Endothelial cell of umbilical vein (primary cell): ENCODE data around the gene PCSK6. TPM values are rescaled to one million over a fixed set of nuclear protein-coding genes. Genes with fewer than 3 reads are reported as not detected.

Source experiments
- BruUV-seq: library from RNA; stranded (reverse); fragments of 400-500 nt; replicated peaks from 2 replicates; lab custom pipeline; 2021; lab: Mats Ljungman, UMichigan
- CTCF ChIA-PET: fragments of 300-600, 350-600 bp; sonication (Branson Sonifier 250); formaldehyde crosslinking; loops from one replicate; lab custom pipeline; 2021; ENCODE audit warnings: antibody characterized with exemption, inconsistent platforms; lab: Charles Lee
- POLR2A ChIA-PET: fragments of 300-600, 350-600 bp; sonication (Branson Sonifier 250); formaldehyde crosslinking; loops from one replicate; lab custom pipeline; 2021; ENCODE audit warnings: antibody characterized with exemption, inconsistent platforms; lab: Charles Lee
- DNase-seq: peaks from one replicate; pipeline ENCODE4 v3.0.0-alpha.2; 2011; ENCODE audit warnings: low read depth, low spot score
- FAIRE-seq: peaks from 2 replicates; lab custom pipeline; 2011; peaks lifted over from hg19 to GRCh38; lab: Jason Lieb, UNC
- H2AFZ ChIP-seq: 2 replicates; pipeline ENCODE4 v1.6.0; 2012; ENCODE audit warnings: low read depth, low read length, control low read depth, inconsistent platforms
- H3K27ac ChIP-seq: 2 replicates; pipeline ENCODE4 v1.5.1; 2011; ENCODE audit warnings: low read depth, mild to moderate bottlenecking, control low read depth, low read length, moderate library complexity; ENCODE audit not compliant: insufficient read depth
- H3K27me3 ChIP-seq, 2 experiments: 2 replicates each; pipeline versions ENCODE4 v1.6.0 to v1.6.1; 2011; ENCODE audit warnings: low read length in 2 of 2, mixed read lengths in 1 of 2; ENCODE audit not compliant: control insufficient read depth in 2 of 2, insufficient read depth in 2 of 2
- H3K36me3 ChIP-seq, 2 experiments: 2 replicates in 1 of 2; 3 replicates in 1 of 2; pipeline ENCODE4 v1.5.1; 2011; ENCODE audit warnings: low read length in 2 of 2, mild to moderate bottlenecking in 1 of 2, moderate library complexity in 1 of 2; ENCODE audit not compliant: control insufficient read depth in 2 of 2, insufficient read depth in 2 of 2; ENCODE audit errors: extremely low read depth in 1 of 2
- H3K4me1 ChIP-seq: 3 replicates; pipeline ENCODE4 v1.5.1; 2011; ENCODE audit warnings: mild to moderate bottlenecking, low read length; ENCODE audit not compliant: control insufficient read depth, insufficient read depth; ENCODE audit errors: extremely low read depth
- H3K4me2 ChIP-seq: 2 replicates; pipeline ENCODE4 v1.6.1; 2011; ENCODE audit warnings: low read length, control low read depth, mixed read lengths; ENCODE audit not compliant: insufficient read depth
- H3K4me3 ChIP-seq, 3 experiments: fragments of 200-600 bp in 1 of 3; sonication (generic), shearing (Covaris generic) in 1 of 3; replicated peaks in 1 of 3; 2 replicates each; pipeline ENCODE4 v1.5.1; 2011 to 2016; ENCODE audit warnings: control low read depth in 3 of 3, low read length in 3 of 3, mild to moderate bottlenecking in 2 of 3, inconsistent platforms in 1 of 3, low read depth in 1 of 3, moderate library complexity in 1 of 3; ENCODE audit not compliant: insufficient read depth in 1 of 3
- H3K79me2 ChIP-seq: 2 replicates; pipeline ENCODE4 v1.6.0; 2012; ENCODE audit warnings: low read length, inconsistent platforms; ENCODE audit not compliant: control insufficient read depth, insufficient read depth
- H3K9ac ChIP-seq: replicated peaks from 2 replicates; pipeline ENCODE3; 2011; ENCODE audit warnings: low read length, control low read depth; ENCODE audit not compliant: insufficient read depth; ENCODE audit errors: extremely low read depth
- H3K9me1 ChIP-seq: replicated peaks from 3 replicates; pipeline ENCODE4 v1.6.0; 2011; ENCODE audit warnings: mild to moderate bottlenecking, low read length; ENCODE audit not compliant: control insufficient read depth, insufficient read depth; ENCODE audit errors: extremely low read depth
- H3K9me3 ChIP-seq: replicated peaks from 2 replicates; pipeline ENCODE4 v1.5.1; 2012; ENCODE audit warnings: low read length, inconsistent platforms; ENCODE audit not compliant: control insufficient read depth, insufficient read depth
- H4K20me1 ChIP-seq: replicated peaks from 2 replicates; pipeline ENCODE3; 2011; ENCODE audit warnings: mild to moderate bottlenecking, low read length; ENCODE audit not compliant: control insufficient read depth, insufficient read depth; ENCODE audit errors: extremely low read depth
- EZH2 ChIP-seq: IDR thresholded peaks from 2 replicates; pipeline ENCODE4 v1.6.1; 2012; ENCODE audit warnings: borderline replicate concordance, low read depth, mild to moderate bottlenecking, moderate library complexity, low read length, inconsistent platforms; ENCODE audit not compliant: severe bottlenecking
- FOS ChIP-seq: IDR thresholded peaks from 2 replicates; pipeline ENCODE4 v1.6.1; 2011; ENCODE audit warnings: mild to moderate bottlenecking, low read length, moderate library complexity, borderline replicate concordance; ENCODE audit not compliant: insufficient read depth
- GATA2 ChIP-seq: IDR thresholded peaks from 2 replicates; pipeline ENCODE4 v1.7.0; 2011; ENCODE audit warnings: low read depth, mild to moderate bottlenecking, moderate library complexity, mixed read lengths, low read length; ENCODE audit not compliant: insufficient read length, insufficient read depth
- JUN ChIP-seq: IDR thresholded peaks from 2 replicates; pipeline ENCODE4 v1.6.1; 2011; ENCODE audit warnings: borderline replicate concordance, low read depth; ENCODE audit not compliant: insufficient read length, insufficient read depth
- MYC ChIP-seq: IDR thresholded peaks from one replicate; pipeline ENCODE4 v1.6.1; 2011; ENCODE audit warnings: mild to moderate bottlenecking, low read depth, low read length
- POLR2A ChIP-seq: IDR thresholded peaks from 2 replicates; pipeline ENCODE4 v1.6.1; 2012; ENCODE audit warnings: low read depth, mild to moderate bottlenecking, control low read depth, low read length
- POLR2AphosphoS5 ChIP-seq: IDR thresholded peaks from 2 replicates; pipeline ENCODE4 v1.6.1; 2012; ENCODE audit warnings: low read depth, mild to moderate bottlenecking, control low read depth, low read length, moderate library complexity; ENCODE audit not compliant: insufficient read depth
- dilution Hi-C: fragments of 300-500 bp; cut with MboI; formaldehyde crosslinking; loops from one replicate; pipeline ENCODE4 v1.15.0; 2019; ENCODE audit warnings: low sequenced_read_pairs; ENCODE audit not compliant: extremely low pct_ligation_motif_present
- intact Hi-C: fragments of 100-400 bp; cut with micrococcal nuclease; formaldehyde crosslinking; loops from one replicate; pipeline ENCODE4 v1.10.0; 2022
- polyA plus RNA-seq, 4 experiments: library from polyadenylated mRNA; depleted of rRNA in 3 of 4; stranded (reverse) in 3 of 4; unstranded in 1 of 4; fragments of >200 nt; gene quantifications; 2 replicates each; pipeline versions ENCODE4 v1.2.1 to v1.2.3, GENCODE V29; 2011 to 2012; ENCODE audit warnings: missing spikeins in 1 of 4
- total RNA-seq: library from RNA; stranded (reverse); gene quantifications from 2 replicates; pipeline ENCODE4 v1.2.3, GENCODE V29; 2021
- TF ChIP-seq, protein P1 (sequence below): IDR thresholded peaks from 2 replicates; pipeline ENCODE4 v1.6.1; 2011; ENCODE audit not compliant: insufficient read depth, insufficient read length
- TF ChIP-seq, protein P2 (sequence below), 2 donors: IDR thresholded peaks; 1 replicate in 1 of 2; 2 replicates in 1 of 2; pipeline ENCODE4 v1.5.1; 2011; ENCODE audit warnings: low read length in 2 of 2, mild to moderate bottlenecking in 2 of 2, moderate library complexity in 2 of 2, control low read depth in 1 of 2, inconsistent platforms in 1 of 2, low read depth in 1 of 2; ENCODE audit not compliant: insufficient read depth in 1 of 2; ENCODE audit errors: extremely low read depth in 1 of 2

Gene PCSK6
- total and polyA plus RNA-seq, 2 donors (not counting 3 experiments of a cell fraction or from before 2014, with no cell fraction given), result 0.18 to 0.69 TPM

DNA sequence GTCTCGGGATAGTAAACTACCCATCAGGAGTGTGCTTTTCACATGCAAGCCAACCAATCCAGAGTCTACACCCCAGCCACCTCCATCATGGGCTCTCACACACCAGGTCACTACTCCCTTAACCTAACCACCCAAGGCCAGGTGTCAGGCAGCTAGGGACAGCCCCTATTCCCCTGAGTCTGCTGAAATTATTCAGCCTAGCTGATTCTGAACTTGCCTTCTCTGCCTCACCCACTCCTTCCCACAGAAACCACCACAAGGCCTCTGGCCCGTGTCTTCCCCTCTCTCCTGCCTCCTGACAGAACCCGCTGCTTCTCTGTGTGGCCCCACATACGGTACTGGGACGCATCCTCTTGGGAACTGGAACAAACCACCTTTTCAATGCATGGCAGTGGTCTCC is 82.1 kb downstream of the PCSK6 start:
- Histone ChIP-seq H3K4me3 (no peak overlapping the region), H3K27ac (no peak overlapping the region), H2AFZ (no peak overlapping the region), H3K9ac (no peak overlapping the region), H3K9me3 (no peaks in the 10 kb centered on the region), H3K4me1 (no peaks in the 10 kb centered on the region), H3K9me1 (no peaks in the 10 kb centered on the region), H3K4me2 (no peak overlapping the region), H4K20me1 (no peaks in the 10 kb centered on the region), H3K27me3 (no peaks in the 10 kb centered on the region), H3K79me2 (no peaks in the 10 kb centered on the region), H3K36me3 (no peaks in the 10 kb centered on the region)
- ChIA-PET CTCF (no interaction called here), POLR2A (no interaction called here)
- no peak for FAIRE-seq
- intact Hi-C loops, result no loop called here
- no peak for DNase-seq
- no TSS peak for BruUV-seq
- dilution Hi-C loops, result no loop called here
- TF ChIP-seq POLR2A, result no peak
- no peak for TF ChIP-seq GATA2
- TF ChIP-seq MYC, result no peak

DNA sequence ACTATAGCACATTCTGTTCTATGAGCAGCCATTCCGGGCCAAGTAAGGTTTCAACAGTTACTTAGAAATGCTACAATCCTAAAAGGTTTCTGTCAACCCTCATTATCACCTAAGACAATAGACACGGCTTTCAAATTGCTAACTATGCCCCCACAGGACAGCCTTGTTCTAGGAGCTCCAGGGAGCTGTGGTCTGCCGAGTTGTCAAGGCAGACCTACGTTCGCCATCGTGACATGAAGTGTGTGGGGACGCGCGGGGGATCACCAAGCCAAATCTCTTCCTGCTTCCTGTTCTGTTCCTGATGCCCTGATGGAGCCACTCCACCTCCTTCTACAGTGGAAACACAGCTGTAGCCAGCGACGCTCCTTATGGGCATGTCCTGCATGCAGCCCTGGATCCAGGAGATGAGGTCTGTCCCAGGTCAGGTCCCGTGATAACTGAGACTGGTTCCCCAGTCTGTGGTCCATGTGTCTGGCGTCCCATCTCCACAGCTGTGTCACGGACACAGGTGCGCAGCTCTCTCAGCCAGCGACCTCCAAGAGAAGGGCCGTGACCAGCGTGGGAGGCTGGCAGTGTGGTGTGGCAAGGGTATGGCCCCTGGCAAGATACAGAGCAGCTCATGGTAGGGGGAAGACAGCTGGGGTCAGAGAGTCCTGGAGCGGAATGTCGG is 82.8 kb downstream of the PCSK6 start:
- H3K36me3 ChIP-seq, result no peaks in the 10 kb centered on the region
- intact Hi-C loops (no loop called here), dilution Hi-C loops (no loop called here)
- ChIA-PET POLR2A (no interaction called here), CTCF (no interaction called here)
- no peak overlapping the region for H2AFZ ChIP-seq
- no peak overlapping the region for H3K27ac ChIP-seq
- TF ChIP-seq MYC, result no peak
- no peak for TF ChIP-seq GATA2
- TF ChIP-seq, protein P1, sequence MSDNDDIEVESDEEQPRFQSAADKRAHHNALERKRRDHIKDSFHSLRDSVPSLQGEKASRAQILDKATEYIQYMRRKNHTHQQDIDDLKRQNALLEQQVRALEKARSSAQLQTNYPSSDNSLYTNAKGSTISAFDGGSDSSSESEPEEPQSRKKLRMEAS, result no peak
- no peak for TF ChIP-seq POLR2AphosphoS5
- TF ChIP-seq FOS, result no peak
- no peak for TF ChIP-seq EZH2
- TF ChIP-seq, protein P2, sequence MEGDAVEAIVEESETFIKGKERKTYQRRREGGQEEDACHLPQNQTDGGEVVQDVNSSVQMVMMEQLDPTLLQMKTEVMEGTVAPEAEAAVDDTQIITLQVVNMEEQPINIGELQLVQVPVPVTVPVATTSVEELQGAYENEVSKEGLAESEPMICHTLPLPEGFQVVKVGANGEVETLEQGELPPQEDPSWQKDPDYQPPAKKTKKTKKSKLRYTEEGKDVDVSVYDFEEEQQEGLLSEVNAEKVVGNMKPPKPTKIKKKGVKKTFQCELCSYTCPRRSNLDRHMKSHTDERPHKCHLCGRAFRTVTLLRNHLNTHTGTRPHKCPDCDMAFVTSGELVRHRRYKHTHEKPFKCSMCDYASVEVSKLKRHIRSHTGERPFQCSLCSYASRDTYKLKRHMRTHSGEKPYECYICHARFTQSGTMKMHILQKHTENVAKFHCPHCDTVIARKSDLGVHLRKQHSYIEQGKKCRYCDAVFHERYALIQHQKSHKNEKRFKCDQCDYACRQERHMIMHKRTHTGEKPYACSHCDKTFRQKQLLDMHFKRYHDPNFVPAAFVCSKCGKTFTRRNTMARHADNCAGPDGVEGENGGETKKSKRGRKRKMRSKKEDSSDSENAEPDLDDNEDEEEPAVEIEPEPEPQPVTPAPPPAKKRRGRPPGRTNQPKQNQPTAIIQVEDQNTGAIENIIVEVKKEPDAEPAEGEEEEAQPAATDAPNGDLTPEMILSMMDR (IDR thresholded peaks at IDR 0.05; ENCODE audit: extremely low read depth in 1 of 2, insufficient read depth in 1 of 2, low read depth in 1 of 2, low read length in 2 of 2), result no peak
- TF ChIP-seq POLR2A, result no peak
- no peak for TF ChIP-seq JUN
- H3K4me1 ChIP-seq, result no peaks in the 10 kb centered on the region
- H3K9me3 ChIP-seq, result no peaks in the 10 kb centered on the region
- H3K4me2 ChIP-seq, result no peak overlapping the region
- no peak for DNase-seq
- H3K79me2 ChIP-seq, result no peaks in the 10 kb centered on the region
- no peak overlapping the region for H3K4me3 ChIP-seq
- no peaks in the 10 kb centered on the region for H3K27me3 ChIP-seq
- BruUV-seq, result no TSS peak
- H4K20me1 ChIP-seq, result no peaks in the 10 kb centered on the region
- no peak for FAIRE-seq
- H3K9ac ChIP-seq, result no peak overlapping the region
- H3K9me1 ChIP-seq, result no peaks in the 10 kb centered on the region
